Spleen (tissue), 7 donors: ENCODE data around the gene GAPVD1.

ENCODE experiments used
- CTCF ChIP-seq, 11 experiments: fragments of 200-600 bp in 7 of 11; fragments of 450-650 bp in 4 of 11; sonication (generic) in 4 of 11; IDR thresholded peaks in 8 of 11; conservative IDR thresholded peaks in 3 of 11; 1 replicate in 7 of 11; 2 replicates in 4 of 11; pipeline versions ENCODE4 v1.4.0 to v1.8.0; 2016 to 2021; ENCODE audit warnings: antibody characterized with exemption in 11 of 11, inconsistent platforms in 4 of 11, mild to moderate bottlenecking in 1 of 11
- POLR2A ChIP-seq, 3 donors: fragments of 450-650 bp; IDR thresholded peaks; one replicate each; pipeline ENCODE4 v1.5.1; 2017; ENCODE audit warnings: antibody characterized with exemption in 3 of 3, mild to moderate bottlenecking in 1 of 3
- donor health status: DM: no; HTN: no; CAD: no; lungs with moderate emphysema.
- donor health status: DM: no; HTN: no; CAD: no.
- donor health status: DM: no; HTN: no; CAD: no.

GRCh38 chr9:125238915-125239446, 22.6 kb upstream of the GAPVD1 start:
- TF ChIP-seq CTCF (IDR thresholded peaks at IDR 0.05 in 8 of 11, conservative IDR thresholded peaks at IDR 0.05 in 3 of 11) (no peak), POLR2A (IDR thresholded peaks at IDR 0.05) (no peak)
